SK-N-SH (cell line): Measurements from ENCODE around the gene TRPM2. TPM values are rescaled to one million over a fixed set of nuclear protein-coding genes. Genes with fewer than 3 reads are reported as not detected.

Experiments used
- CTCF ChIA-PET: fragments of 300-600, 350-600 bp; formaldehyde crosslinking; extraction: SDS; loops from one replicate; lab custom pipeline; 2021; lab: Yijun Ruan, JAX
- POLR2A ChIA-PET: fragments of 350-600 bp; sonication (Branson Sonifier 250); formaldehyde crosslinking; extraction: SDS; loops from one replicate; lab custom pipeline; 2020; ENCODE audit warnings: antibody characterized with exemption, inconsistent platforms; lab: Yijun Ruan, JAX
- DNase-seq: peaks from one replicate; pipeline ENCODE4 v3.0.0; 2012
- H2AFZ ChIP-seq: fragments of 200-600 bp; sonication (generic); 2 replicates; pipeline ENCODE4 v1.8.1; 2016; ENCODE audit warnings: antibody characterized with exemption, mild to moderate bottlenecking, low read depth
- H3F3A ChIP-seq: fragments of 200-600 bp; sonication (generic); replicated peaks from 2 replicates; pipeline ENCODE3; 2016; ENCODE audit warnings: antibody characterized with exemption, mild to moderate bottlenecking; ENCODE audit not compliant: insufficient read depth
- H3K27ac ChIP-seq, 2 experiments: fragments of 200-500 bp in 1 of 2; fragments of 200-600 bp in 1 of 2; sonication (Bioruptor generic) in 1 of 2; sonication (generic), shearing (Covaris generic) in 1 of 2; 2 replicates each; pipeline versions ENCODE4 v1.5.1 to v1.6.1; 2014 to 2016; ENCODE audit warnings: low read depth in 2 of 2, inconsistent platforms in 1 of 2, low read length in 1 of 2, mild to moderate bottlenecking in 1 of 2, mixed read lengths in 1 of 2
- H3K27me3 ChIP-seq: fragments of 200-600 bp; sonication (generic), shearing (Covaris generic); 2 replicates; pipeline ENCODE4 v1.6.1; 2016; ENCODE audit warnings: mixed run types; ENCODE audit not compliant: insufficient read depth
- H3K36me3 ChIP-seq, 2 experiments: fragments of 200-500 bp in 1 of 2; fragments of 200-600 bp in 1 of 2; sonication (Bioruptor generic) in 1 of 2; sonication (generic) in 1 of 2; replicated peaks in 1 of 2; 2 replicates each; pipeline versions ENCODE3 to v1.5.1; 2014 to 2016; ENCODE audit warnings: low read length in 1 of 2, mild to moderate bottlenecking in 1 of 2; ENCODE audit not compliant: insufficient read depth in 2 of 2, control insufficient read depth in 1 of 2
- H3K4me1 ChIP-seq, 2 experiments: fragments of 200-500 bp in 1 of 2; fragments of 200-600 bp in 1 of 2; sonication (Bioruptor generic) in 1 of 2; sonication (generic), shearing (Covaris generic) in 1 of 2; 2 replicates each; pipeline versions ENCODE4 v1.5.1 to v1.6.1; 2014 to 2016; ENCODE audit warnings: low read depth in 1 of 2, low read length in 1 of 2, mixed run types in 1 of 2; ENCODE audit not compliant: insufficient read depth in 2 of 2, control insufficient read depth in 1 of 2
- H3K4me2 ChIP-seq: fragments of 200-600 bp; sonication (generic), shearing (Covaris generic); 2 replicates; pipeline ENCODE4 v1.6.1; 2017; ENCODE audit warnings: mixed run types
- H3K4me3 ChIP-seq, 2 experiments: fragments of 200-500 bp in 1 of 2; fragments of 200-600 bp in 1 of 2; sonication (Bioruptor generic) in 1 of 2; sonication (generic), shearing (Covaris generic) in 1 of 2; 2 replicates each; pipeline versions ENCODE4 v1.5.1 to v1.8.1; 2014 to 2016; ENCODE audit warnings: low read depth in 2 of 2, inconsistent platforms in 1 of 2, low read length in 1 of 2, mild to moderate bottlenecking in 1 of 2, mixed read lengths in 1 of 2, moderate library complexity in 1 of 2
- H3K79me2 ChIP-seq: fragments of 200-600 bp; sonication (generic); 2 replicates; pipeline ENCODE4 v1.8.1; 2017; ENCODE audit warnings: mild to moderate bottlenecking; ENCODE audit not compliant: insufficient read depth
- H3K9ac ChIP-seq: fragments of 200-600 bp; sonication (generic); 2 replicates; pipeline ENCODE4 v1.6.1; 2017; ENCODE audit warnings: mixed run types
- H3K9me2 ChIP-seq: fragments of 200-600 bp; sonication (generic); 2 replicates; pipeline ENCODE4 v1.6.1; 2017; ENCODE audit warnings: mixed run types
- H3K9me3 ChIP-seq: fragments of 200-600 bp; sonication (generic); 2 replicates; pipeline ENCODE4 v1.6.1; 2017; ENCODE audit warnings: mixed run types, mild to moderate bottlenecking, moderate library complexity
- H4K20me1 ChIP-seq: fragments of 200-600 bp; sonication (generic); 2 replicates; pipeline ENCODE4 v1.6.1; 2017; ENCODE audit warnings: mild to moderate bottlenecking, mixed run types; ENCODE audit not compliant: insufficient read depth
- CHD2 ChIP-seq: fragments of 150-350 bp; IDR thresholded peaks from 2 replicates; pipeline ENCODE4 v1.6.1; 2018; ENCODE audit warnings: low read length; ENCODE audit not compliant: partially characterized antibody
- CTCF ChIP-seq: fragments of 200-600 bp; sonication (generic); IDR thresholded peaks from 2 replicates; pipeline ENCODE4 v1.6.1; 2017; ENCODE audit warnings: antibody characterized with exemption, mild to moderate bottlenecking, moderate library complexity
- ELF1 ChIP-seq: IDR thresholded peaks from 2 replicates; pipeline ENCODE4 v1.4.0; 2012
- FOSL2 ChIP-seq: IDR thresholded peaks from 2 replicates; pipeline ENCODE4 v1.4.0; 2012; ENCODE audit warnings: low read depth, mild to moderate bottlenecking, moderate library complexity, borderline replicate concordance
- IRF3 ChIP-seq: fragments of 150-350 bp; IDR thresholded peaks from 2 replicates; pipeline ENCODE4 v1.6.1; 2016; ENCODE audit warnings: mild to moderate bottlenecking, low read depth, low read length
- JUND ChIP-seq: IDR thresholded peaks from 2 replicates; pipeline ENCODE4 v1.4.0; 2012
- MEF2A ChIP-seq: IDR thresholded peaks from 2 replicates; pipeline ENCODE4 v1.4.0; 2012; ENCODE audit warnings: low read depth, borderline replicate concordance
- MXI1 ChIP-seq: IDR thresholded peaks from 2 replicates; pipeline ENCODE4 v1.6.1; 2012; ENCODE audit warnings: mild to moderate bottlenecking, low read depth, low read length, improper control_type of control experiment
- NFIC ChIP-seq: IDR thresholded peaks from 2 replicates; pipeline ENCODE4 v1.4.0; 2012; ENCODE audit warnings: borderline replicate concordance
- NRF1 ChIP-seq: IDR thresholded peaks from 2 replicates; pipeline ENCODE4 v1.6.1; 2012; ENCODE audit warnings: low read depth, mild to moderate bottlenecking, low read length
- PBX3 ChIP-seq: IDR thresholded peaks from 2 replicates; pipeline ENCODE4; 2012
- POLR2AphosphoS5 ChIP-seq: IDR thresholded peaks from 2 replicates; pipeline ENCODE4 v1.6.1; 2012; ENCODE audit warnings: low read depth, low read length
- RAD21 ChIP-seq: IDR thresholded peaks from 2 replicates; pipeline ENCODE4 v1.6.1; 2012; ENCODE audit warnings: mild to moderate bottlenecking, low read length
- RCOR1 ChIP-seq: fragments of 150-350 bp; IDR thresholded peaks from 2 replicates; pipeline ENCODE4 v1.6.1; 2017; ENCODE audit warnings: antibody characterized with exemption, low read length
- RFX5 ChIP-seq: IDR thresholded peaks from 2 replicates; pipeline ENCODE4 v1.6.1; 2012; ENCODE audit warnings: mild to moderate bottlenecking, improper control_type of control experiment, low read length
- RXRA ChIP-seq: IDR thresholded peaks from 2 replicates; pipeline ENCODE4 v1.4.0; 2012; ENCODE audit warnings: low read depth, mild to moderate bottlenecking, borderline replicate concordance
- SIN3A ChIP-seq: IDR thresholded peaks from 2 replicates; pipeline ENCODE4 v1.6.1; 2012; ENCODE audit warnings: low read depth, mild to moderate bottlenecking, low read length, moderate library complexity, borderline replicate concordance
- SMC3 ChIP-seq: IDR thresholded peaks from 2 replicates; pipeline ENCODE4 v1.6.1; 2012; ENCODE audit warnings: low read depth, low read length, improper control_type of control experiment
- USF2 ChIP-seq: fragments of 150-350 bp; IDR thresholded peaks from 2 replicates; pipeline ENCODE4 v1.6.1; 2017; ENCODE audit warnings: antibody characterized with exemption, low read length, low read depth, borderline replicate concordance
- YY1 ChIP-seq: IDR thresholded peaks from 2 replicates; pipeline ENCODE4 v1.4.0; 2012; ENCODE audit warnings: low read depth, mild to moderate bottlenecking
- ZBTB33 ChIP-seq: IDR thresholded peaks from 2 replicates; pipeline ENCODE4 v1.4.0; 2012; ENCODE audit warnings: low read depth, borderline replicate concordance
- WGBS: methylation state at CpG from one replicate; pipeline ENCODE4 v1.1.6; 2017; ENCODE audit warnings: low lambda C conversion rate; 5-methylcytosine and 5-hydroxymethylcytosine counted together
- polyA plus RNA-seq, 3 experiments: library from polyadenylated mRNA; depleted of rRNA; stranded (reverse); fragments of >200 nt; gene quantifications; 2 replicates each; pipeline ENCODE4 v1.2.3, GENCODE V29; 2012

TRPM2 gene
- polyA plus RNA-seq, 1 of the 3 experiments (the other 2 are of a cell fraction): not detected

GRCh38 chr21:44312089-44312488, 41.3 kb upstream of the TRPM2 start:
- H3K4me2 ChIP-seq: no peak overlapping the region
- ChIA-PET POLR2A (no interaction called here), CTCF (interaction anchor here (2.1 kb wide), 1 partner anchor 15 kb away, joined by 5 read pairs; no protein-coding TSS in a partner anchor)
- peaks cover 0 to 26% of the 10 kb centered on the region in 2 experiments for H3K36me3 ChIP-seq
- H3K4me1 ChIP-seq: no peaks in the 10 kb centered on the region
- H3K9me3 ChIP-seq: no peaks in the 10 kb centered on the region
- no peaks in the 10 kb centered on the region for H3K9me2 ChIP-seq
- H3F3A ChIP-seq: no peaks in the 10 kb centered on the region
- no peak overlapping the region for H3K9ac ChIP-seq
- H3K27ac ChIP-seq: no peak overlapping the region
- no peak for DNase-seq
- no peak for TF ChIP-seq USF2
- no peak for TF ChIP-seq SIN3A
- TF ChIP-seq RFX5: no peak
- TF ChIP-seq ELF1: no peak
- TF ChIP-seq FOSL2: no peak
- no peak for TF ChIP-seq YY1
- no peak for TF ChIP-seq RAD21
- no peak for TF ChIP-seq CHD2
- no peak for TF ChIP-seq IRF3
- no peak for TF ChIP-seq RXRA
- no peak for TF ChIP-seq MXI1
- TF ChIP-seq NRF1: no peak
- no peak for TF ChIP-seq MEF2A
- TF ChIP-seq RCOR1: no peak
- no peak for TF ChIP-seq POLR2AphosphoS5
- TF ChIP-seq JUND: no peak
- WGBS: 93% methylated on average over 9 of the region's 22 CpGs
- H3K4me3 ChIP-seq: no peak overlapping the region
- H2AFZ ChIP-seq: no peak overlapping the region
- H3K27me3 ChIP-seq: no peaks in the 10 kb centered on the region
- H3K79me2 ChIP-seq: peaks cover 8% of the 10 kb centered on the region; the same call in 1 of the 2 replicates
- peaks cover 7% of the 10 kb centered on the region; the same call in 1 of the 2 replicates for H4K20me1 ChIP-seq

- Histone ChIP-seq H3K4me1 (no peaks in the 10 kb centered on the region), H4K20me1 (peaks cover under 1% of the 10 kb centered on the region; the same call in 1 of the 2 replicates), H2AFZ (no peak overlapping the region), H3K36me3 (peaks cover 0 to 30% of the 10 kb centered on the region in 2 experiments), H3K79me2 (peaks cover 8% of the 10 kb centered on the region; the same call in 1 of the 2 replicates), H3K9me3 (no peaks in the 10 kb centered on the region), H3K27ac (no peak overlapping the region), H3K9ac (no peak overlapping the region), H3K4me2 (no peak overlapping the region), H3K27me3 (no peaks in the 10 kb centered on the region), H3K9me2 (no peaks in the 10 kb centered on the region), H3F3A (no peaks in the 10 kb centered on the region), H3K4me3 (no peak overlapping the region)
- no peak for DNase-seq
- WGBS: no CpG with 5 or more reads among the region's 19 CpGs
- ChIA-PET CTCF (interaction anchor here (2.1 kb wide), 1 partner anchor 15 kb away, joined by 5 read pairs; no protein-coding TSS in a partner anchor), POLR2A (no interaction called here)
- TF ChIP-seq ELF1 (no peak), CTCF (no peak), NFIC (no peak), RAD21 (no peak), ZBTB33 (no peak), USF2 (no peak), RXRA (no peak), SMC3 (no peak), YY1 (no peak), JUND (no peak), SIN3A (no peak), PBX3 (no peak)
Measured at GRCh38 chr21:44312716-44313115, 40.7 kb upstream of the TRPM2 start.
